HepG2 (cell line): ENCODE measurements around the gene ETF1. TPM values are rescaled to one million over a fixed set of nuclear protein-coding genes. Genes with fewer than 3 reads are reported as not detected.

ENCODE experiments used
- BHLHE40 ChIP-seq: IDR thresholded peaks from 2 replicates; pipeline ENCODE4 v1.6.1; 2011; ENCODE audit warnings: low read length, improper control_type of control experiment
- BRCA1 ChIP-seq: sonication (generic); formaldehyde crosslinking; IDR thresholded peaks from 2 replicates; pipeline ENCODE4 v1.4.0; 2020; ENCODE audit warnings: missing genetic modification reagents
- EEA1 ChIP-seq: sonication (generic); formaldehyde crosslinking; IDR thresholded peaks from 2 replicates; pipeline ENCODE4 v1.5.1; 2020; ENCODE audit warnings: mild to moderate bottlenecking, missing genetic modification reagents, borderline replicate concordance
- HBP1 ChIP-seq: IDR thresholded peaks from 2 replicates; pipeline ENCODE4 v1.6.1; 2016; ENCODE audit warnings: low read depth, control low read depth
- HNRNPLL ChIP-seq: fragments of 200-400 bp; formaldehyde crosslinking; IDR thresholded peaks from 2 replicates; pipeline ENCODE4 v1.6.1; 2017; ENCODE audit warnings: mild to moderate bottlenecking, low read depth, low read length; ENCODE audit not compliant: poor library complexity, severe bottlenecking
- IKZF5 ChIP-seq: IDR thresholded peaks from 2 replicates; pipeline ENCODE4 v1.6.1; 2018; ENCODE audit warnings: missing genetic modification reagents, mild to moderate bottlenecking, missing compliant biosample characterization
- JUNB ChIP-seq: sonication (generic); formaldehyde crosslinking; IDR thresholded peaks from 2 replicates; pipeline ENCODE4 v1.8.0; 2022; ENCODE audit warnings: missing genetic modification reagents, mild to moderate bottlenecking, borderline replicate concordance
- KMT2B ChIP-seq: IDR thresholded peaks from 2 replicates; pipeline ENCODE4 v1.6.1; 2016; ENCODE audit warnings: missing genetic modification reagents, missing compliant biosample characterization
- MAFK ChIP-seq, 2 experiments: IDR thresholded peaks in 1 of 2; conservative IDR thresholded peaks in 1 of 2; 2 replicates each; pipeline ENCODE4 v1.6.1; 2011; ENCODE audit warnings: improper control_type of control experiment in 2 of 2, low read length in 2 of 2
- MED1 ChIP-seq: sonication (generic); formaldehyde crosslinking; IDR thresholded peaks from 2 replicates; pipeline ENCODE4 v1.4.0; 2020; ENCODE audit warnings: missing genetic modification reagents
- NCOA5 ChIP-seq: sonication (generic); formaldehyde crosslinking; IDR thresholded peaks from 2 replicates; pipeline ENCODE4 v1.4.0; 2020; ENCODE audit warnings: missing genetic modification reagents
- NPAS2 ChIP-seq: sonication (generic); formaldehyde crosslinking; IDR thresholded peaks from 2 replicates; pipeline ENCODE4 v1.8.0; 2022; ENCODE audit warnings: mild to moderate bottlenecking, missing genetic modification reagents, borderline replicate concordance
- PAX8 ChIP-seq: sonication (generic); formaldehyde crosslinking; IDR thresholded peaks from 2 replicates; pipeline ENCODE4 v1.8.0; 2022; ENCODE audit warnings: mild to moderate bottlenecking, missing genetic modification reagents, borderline replicate concordance
- PHB2 ChIP-seq: fragments of 450-650 bp; IDR thresholded peaks from 2 replicates; pipeline ENCODE4 v1.6.1; 2018; ENCODE audit not compliant: partially characterized antibody
- RAD51 ChIP-seq: fragments of 450-650 bp; IDR thresholded peaks from 2 replicates; pipeline ENCODE4 v1.6.1; 2016; ENCODE audit warnings: borderline replicate concordance
- REL ChIP-seq: sonication (generic); formaldehyde crosslinking; conservative IDR thresholded peaks from 2 replicates; pipeline ENCODE4 v1.8.0; 2022; ENCODE audit warnings: mild to moderate bottlenecking, missing genetic modification reagents, moderate library complexity
- SNRNP70 ChIP-seq: fragments of 200-400 bp; formaldehyde crosslinking; IDR thresholded peaks from 2 replicates; pipeline ENCODE4 v1.6.1; 2017; ENCODE audit warnings: mild to moderate bottlenecking, low read depth, low read length, moderate library complexity
- TBL1XR1 ChIP-seq: fragments of 150-350 bp; IDR thresholded peaks from 2 replicates; pipeline ENCODE4 v1.6.1; 2014; ENCODE audit warnings: borderline replicate concordance, low read length; ENCODE audit not compliant: partially characterized antibody
- ZFP1 ChIP-seq: IDR thresholded peaks from 2 replicates; pipeline ENCODE4 v1.6.1; 2016
- ZFP91 ChIP-seq: sonication (generic); formaldehyde crosslinking; IDR thresholded peaks from 2 replicates; pipeline ENCODE4 v1.9.0; 2022; ENCODE audit warnings: missing genetic modification reagents, mild to moderate bottlenecking, borderline replicate concordance
- ZKSCAN1 ChIP-seq: fragments of 150-350 bp; IDR thresholded peaks from 2 replicates; pipeline ENCODE4 v1.6.1; 2014; ENCODE audit warnings: low read length
- ZNF121 ChIP-seq: sonication (generic); formaldehyde crosslinking; IDR thresholded peaks from 2 replicates; pipeline ENCODE4 v1.5.0; 2020; ENCODE audit warnings: mild to moderate bottlenecking, missing genetic modification reagents
- ZNF503 ChIP-seq: sonication (generic); formaldehyde crosslinking; IDR thresholded peaks from 2 replicates; pipeline ENCODE4 v1.4.0; 2020; ENCODE audit warnings: missing genetic modification reagents
- ZNF567 ChIP-seq: sonication (generic); formaldehyde crosslinking; IDR thresholded peaks from 2 replicates; pipeline ENCODE4 v1.8.1; 2023; ENCODE audit warnings: mild to moderate bottlenecking, missing genetic modification reagents, borderline replicate concordance
- ZSCAN21 ChIP-seq: sonication (generic); formaldehyde crosslinking; IDR thresholded peaks from 2 replicates; pipeline ENCODE4 v1.8.0; 2022; ENCODE audit warnings: mild to moderate bottlenecking, missing genetic modification reagents, moderate library complexity, borderline replicate concordance
- polyA plus RNA-seq, 8 experiments: library from polyadenylated mRNA; depleted of rRNA in 3 of 8; stranded (reverse) in 7 of 8; unstranded in 1 of 8; fragments of >200 nt; fragmentation: Illumina TruSeq in 4 of 8; extraction: Trizol in 4 of 8; gene quantifications; 2 replicates each; pipeline versions ENCODE4 v1.2.1 to v1.2.3, GENCODE V29; 2011 to 2016; ENCODE audit warnings: low read depth in 4 of 8, missing spikeins in 1 of 8, mixed read lengths in 1 of 8; ENCODE audit not compliant: insufficient read depth in 1 of 8
- total RNA-seq, 5 experiments: library from RNA; depleted of rRNA; stranded (reverse); fragments of >200 nt; fragmentation: Illumina TruSeq; extraction: Trizol; gene quantifications; 2 replicates each; pipeline ENCODE4 v1.2.3, GENCODE V29; 2016; ENCODE audit warnings: low read depth in 1 of 5

The ETF1 gene
- total and polyA plus RNA-seq, 2 of the 13 experiments (the other 11 are each of a cell fraction or from before 2014, with no cell fraction given), result 52.1 to 184 TPM

- TF ChIP-seq ZFP1 (CRISPR knock-in tag) (0 out of 2 replicates have a peak, but pooled peaks have one; percentile 10), ZKSCAN1 (no peak), ZSCAN21 (CRISPR knock-in tag) (peak; percentile 9; the same call in 1 of the 2 replicates), PHB2 (no peak), ZNF121 (CRISPR knock-in tag) (peak; percentile 56; the same call in 1 of the 2 replicates), RAD51 (no peak), TBL1XR1 (no peak), BHLHE40 (no peak; the same call in 1 of the 2 replicates), EEA1 (CRISPR knock-in tag) (no peak), ZFP91 (CRISPR knock-in tag) (peak; percentile 73; the same call in 1 of the 2 replicates), NPAS2 (peak; percentile 3; the same call in 1 of the 2 replicates), MAFK (conservative IDR thresholded peaks at IDR 0.05 in 1 of 2, IDR thresholded peaks at IDR 0.05 in 1 of 2; ENCODE audit: low read length in 2 of 2) (no peak), KMT2B (peak; percentile 38), ZNF567 (CRISPR knock-in tag) (no peak), JUNB (no peak), MED1 (CRISPR knock-in tag) (peak; percentile 73), SNRNP70 (no peak), REL (no peak), PAX8 (no peak), HBP1 (CRISPR knock-in tag) (no peak), BRCA1 (CRISPR knock-in tag) (no peak), ZNF503 (CRISPR knock-in tag) (peak; percentile 63), NCOA5 (no peak), IKZF5 (CRISPR knock-in tag) (no peak), HNRNPLL (no peak)
Observed at GRCh38 chr5:138464388-138465260, 78.4 kb downstream of the ETF1 start (continued).
